Esophagus squamous epithelium (tissue), 5 donors: ENCODE measurements around the gene LRRC38. TPM values are rescaled to one million over a fixed set of nuclear protein-coding genes. Genes with fewer than 3 reads are reported as not detected.

Source experiments
- DNase-seq: peaks from one replicate; lab custom pipeline; 2025; lab: John Stamatoyannopoulos, UW
- H3K27ac ChIP-seq, 4 donors: fragments of 200-600 bp; sonication (generic); one replicate each; pipeline ENCODE4 v1.5.1; 2016 to 2019; ENCODE audit warnings: mild to moderate bottlenecking in 1 of 4
- H3K27me3 ChIP-seq, 4 donors: fragments of 200-600 bp; sonication (generic); 1 replicate in 3 of 4; 2 replicates in 1 of 4; pipeline versions ENCODE4 v1.5.1 to v1.6.0; 2017 to 2021; ENCODE audit warnings: antibody characterized with exemption in 1 of 4
- H3K36me3 ChIP-seq, 3 donors: fragments of 200-600 bp; sonication (generic); one replicate each; pipeline ENCODE4 v1.5.1; 2016 to 2019
- H3K4me1 ChIP-seq, 3 donors: fragments of 200-600 bp; sonication (generic); one replicate each; pipeline ENCODE4 v1.5.1; 2017 to 2019
- H3K4me3 ChIP-seq, 4 donors: fragments of 200-600 bp; sonication (generic); 1 replicate in 3 of 4; 2 replicates in 1 of 4; pipeline ENCODE4 v1.5.1; 2016 to 2019; ENCODE audit warnings: mild to moderate bottlenecking in 2 of 4, moderate library complexity in 1 of 4
- H3K9me3 ChIP-seq, 3 donors: fragments of 200-600 bp; sonication (generic); one replicate each; pipeline ENCODE4 v1.5.1; 2016 to 2019
- POLR2A ChIP-seq, 4 donors: fragments of 450-650 bp; IDR thresholded peaks; one replicate each; pipeline ENCODE4 v1.6.1; 2017; ENCODE audit warnings: antibody characterized with exemption in 4 of 4, mild to moderate bottlenecking in 4 of 4, moderate library complexity in 3 of 4
- WGBS, 2 donors: methylation state at CpG; one replicate each; pipeline ENCODE4 v1.1.5; 2018; 5-methylcytosine and 5-hydroxymethylcytosine counted together
- intact Hi-C: fragments of 100-400 bp; cut with DNase I; formaldehyde crosslinking; loops from one replicate; pipeline ENCODE4 v1.15.0; 2022
- total RNA-seq, 4 donors: library from RNA; depleted of rRNA; stranded (reverse); fragments of >200 nt; gene quantifications; one replicate each; pipeline ENCODE4 v1.1.0, GENCODE V29; 2016
- TF ChIP-seq, protein P1 (sequence below), 6 experiments: fragments of 450-650 bp in 4 of 6; fragments of 200-600 bp in 2 of 6; sonication (generic) in 2 of 6; IDR thresholded peaks; one replicate each; pipeline ENCODE4 v1.5.1; 2016 to 2019; ENCODE audit warnings: antibody characterized with exemption in 6 of 6, mild to moderate bottlenecking in 4 of 6, moderate library complexity in 4 of 6
- donor health status: DM: yes; HTN: yes; CAD: no.

LRRC38 gene
- total RNA-seq, 4 donors from 2014 or later = 0.19 TPM; not detected in 3

GRCh38 chr1:13492711-13493110 lies 21.1 kb downstream of the LRRC38 start:
- Histone ChIP-seq H3K9me3 (no peaks in the 10 kb centered on the region), H3K36me3 (no peaks in the 10 kb centered on the region), H3K4me1 (no peaks in the 10 kb centered on the region), H3K4me3 (no peak overlapping the region), H3K27ac (no peak overlapping the region), H3K27me3 (peaks cover 0 to 57% (median 0%) of the 10 kb centered on the region in 4 donors)
- intact Hi-C loops = no loop called here
- TF ChIP-seq POLR2A (IDR thresholded peaks at IDR 0.05) = no peak
- TF ChIP-seq, protein P1, sequence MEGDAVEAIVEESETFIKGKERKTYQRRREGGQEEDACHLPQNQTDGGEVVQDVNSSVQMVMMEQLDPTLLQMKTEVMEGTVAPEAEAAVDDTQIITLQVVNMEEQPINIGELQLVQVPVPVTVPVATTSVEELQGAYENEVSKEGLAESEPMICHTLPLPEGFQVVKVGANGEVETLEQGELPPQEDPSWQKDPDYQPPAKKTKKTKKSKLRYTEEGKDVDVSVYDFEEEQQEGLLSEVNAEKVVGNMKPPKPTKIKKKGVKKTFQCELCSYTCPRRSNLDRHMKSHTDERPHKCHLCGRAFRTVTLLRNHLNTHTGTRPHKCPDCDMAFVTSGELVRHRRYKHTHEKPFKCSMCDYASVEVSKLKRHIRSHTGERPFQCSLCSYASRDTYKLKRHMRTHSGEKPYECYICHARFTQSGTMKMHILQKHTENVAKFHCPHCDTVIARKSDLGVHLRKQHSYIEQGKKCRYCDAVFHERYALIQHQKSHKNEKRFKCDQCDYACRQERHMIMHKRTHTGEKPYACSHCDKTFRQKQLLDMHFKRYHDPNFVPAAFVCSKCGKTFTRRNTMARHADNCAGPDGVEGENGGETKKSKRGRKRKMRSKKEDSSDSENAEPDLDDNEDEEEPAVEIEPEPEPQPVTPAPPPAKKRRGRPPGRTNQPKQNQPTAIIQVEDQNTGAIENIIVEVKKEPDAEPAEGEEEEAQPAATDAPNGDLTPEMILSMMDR (IDR thresholded peaks at IDR 0.05) = no peak
- 65% methylated on average over 12 of the region's 12 CpGs for whole genome bisulfite sequencing, 2 donors
- DNase-seq = no peak

DNA sequence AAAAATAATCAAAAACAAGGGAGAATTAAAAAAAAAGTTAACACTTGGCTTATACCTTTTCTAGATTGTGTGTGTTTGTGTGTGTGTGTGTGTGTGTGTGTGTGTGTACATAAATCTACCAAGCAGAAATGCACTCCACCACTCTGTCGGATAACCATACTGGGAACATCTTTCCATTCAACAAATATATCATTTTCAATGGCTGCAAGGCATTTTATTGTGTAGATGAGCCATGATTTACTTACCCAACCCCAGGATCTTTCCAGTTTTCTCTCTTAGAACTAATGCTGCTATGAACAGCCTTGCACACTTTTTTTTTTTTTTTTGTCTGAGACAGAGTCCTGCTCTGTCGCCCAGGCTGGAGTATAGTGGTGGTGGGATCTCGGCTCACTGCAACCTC lies 25.8 kb downstream of the LRRC38 start:
- Histone ChIP-seq H3K27me3 (peaks cover 0 to 49% (median 0%) of the 10 kb centered on the region in 4 donors), H3K27ac (no peak overlapping the region), H3K36me3 (no peaks in the 10 kb centered on the region), H3K4me3 (no peak overlapping the region), H3K4me1 (no peaks in the 10 kb centered on the region), H3K9me3 (no peaks in the 10 kb centered on the region)
- TF ChIP-seq, protein P1 (IDR thresholded peaks at IDR 0.05) = no peak
- no peak for TF ChIP-seq POLR2A (IDR thresholded peaks at IDR 0.05)
- WGBS, 2 donors = 83 to 92% methylated on average over 3 of the region's 3 CpGs
- DNase-seq = no peak
- intact Hi-C loops = no loop called here

- TF ChIP-seq POLR2A (IDR thresholded peaks at IDR 0.05) = no peak
- TF ChIP-seq, protein P1 (IDR thresholded peaks at IDR 0.05) = no peak
- H3K27ac ChIP-seq = no peak overlapping the region
- DNase-seq = no peak
- no peaks in the 10 kb centered on the region for H3K36me3 ChIP-seq
- 66 to 84% methylated on average over 11 to 16 of the region's 17 CpGs for WGBS, 2 donors
- peaks cover 0 to 44% (median 0%) of the 10 kb centered on the region in 4 donors for H3K27me3 ChIP-seq
- H3K4me3 ChIP-seq = no peak overlapping the region
- no peaks in the 10 kb centered on the region for H3K9me3 ChIP-seq
- no peaks in the 10 kb centered on the region for H3K4me1 ChIP-seq
- intact Hi-C loops = no loop called here
These were observed 26.5 kb downstream of the LRRC38 start for GRCh38 chr1:13487143-13487868.

DNA sequence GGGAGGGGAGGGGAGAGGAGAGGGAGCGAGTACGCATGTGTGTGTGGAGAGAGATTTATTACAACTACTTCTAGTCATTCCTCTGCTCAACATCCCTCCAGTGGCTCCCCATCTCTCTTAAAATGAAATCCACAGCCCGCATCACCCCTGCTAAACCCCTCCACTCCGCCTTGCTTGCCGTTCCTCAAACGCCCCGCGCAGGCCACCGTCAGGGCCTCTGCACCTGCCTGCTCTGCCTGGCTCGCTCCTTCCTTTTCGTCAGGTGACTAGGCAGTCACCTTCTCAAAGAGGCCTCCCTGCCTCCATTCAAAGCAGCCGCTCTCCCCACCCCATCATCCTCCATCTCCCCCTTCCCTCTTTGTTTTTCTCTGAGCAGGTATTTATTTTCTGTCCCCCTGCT lies 29.9 kb downstream of the LRRC38 start:
- Histone ChIP-seq H3K9me3 (no peaks in the 10 kb centered on the region), H3K27ac (no peak overlapping the region), H3K4me3 (no peak overlapping the region), H3K27me3 (peaks cover 0 to 21% (median 0%) of the 10 kb centered on the region in 4 donors), H3K36me3 (no peaks in the 10 kb centered on the region), H3K4me1 (no peaks in the 10 kb centered on the region)
- intact Hi-C loops = no loop called here
- DNase-seq = no peak
- 87 to 88% methylated on average over 12 of the region's 12 CpGs for WGBS, 2 donors
- no peak for TF ChIP-seq POLR2A (IDR thresholded peaks at IDR 0.05)
- TF ChIP-seq, protein P1 (IDR thresholded peaks at IDR 0.05) = no peak

- no peak for DNase-seq
- no peak for TF ChIP-seq POLR2A (IDR thresholded peaks at IDR 0.05)
- TF ChIP-seq, protein P1 (IDR thresholded peaks at IDR 0.05) = no peak
- intact Hi-C loops = no loop called here
- Histone ChIP-seq H3K36me3 (no peaks in the 10 kb centered on the region), H3K4me3 (no peak overlapping the region), H3K4me1 (no peaks in the 10 kb centered on the region), H3K27ac (no peak overlapping the region), H3K9me3 (peaks cover 0 to 6% (median 0%) of the 10 kb centered on the region in 3 donors), H3K27me3 (peaks cover 0 to 27% (median 0%) of the 10 kb centered on the region in 4 donors)
- 67 to 70% methylated on average over 4 of the region's 4 CpGs for WGBS, 2 donors
These were observed 31.2 kb downstream of the LRRC38 start for GRCh38 chr1:13482600-13482999.
